PC-3 (cell line): ENCODE results near the gene PROSER2. TPM values are rescaled to one million over a fixed set of nuclear protein-coding genes. Genes with fewer than 3 reads are reported as not detected.
A peak's percentile ranks its signal among the peaks of the same experiment; 100 is the strongest.

ENCODE experiments used
- ATAC-seq: fragments of 200-7000 bp; cut with Tn5 transposase; 2 replicates; pipeline ENCODE4 v1.9.1; 2020; ENCODE audit warnings: mild to moderate bottlenecking, moderate library complexity
- BruUV-seq: library from RNA; stranded (reverse); fragments of 400-500 nt; replicated peaks from 2 replicates; lab custom pipeline; 2021; lab: Mats Ljungman, UMichigan
- CTCF ChIA-PET: fragments of 300-600 bp; sonication (Branson Sonifier 250); formaldehyde crosslinking; loops from one replicate; lab custom pipeline; 2022; ENCODE audit warnings: antibody characterized with exemption; lab: Charles Lee
- POLR2A ChIA-PET: fragments of 300-600 bp; sonication (Branson Sonifier 250); formaldehyde crosslinking; loops from one replicate; lab custom pipeline; 2022; ENCODE audit warnings: antibody characterized with exemption; ENCODE audit not compliant: unreplicated experiment; lab: Charles Lee
- DNase-seq: peaks from one replicate; pipeline ENCODE4 v3.0.0-alpha.2; 2015
- H2AFZ ChIP-seq: fragments of 300-600 bp; sonication (generic); 2 replicates; pipeline ENCODE4 v1.6.0; 2016; ENCODE audit warnings: antibody characterized with exemption, low read length
- H3F3A ChIP-seq: fragments of 300-600 bp; sonication (generic); one replicate; pipeline ENCODE4 v1.6.0; 2017; ENCODE audit warnings: antibody characterized with exemption, low read length, control low read depth, mild to moderate bottlenecking; ENCODE audit not compliant: unreplicated experiment
- H3K27ac ChIP-seq: fragments of 300-600 bp; sonication (generic); 2 replicates; pipeline ENCODE4 v1.5.1; 2016; ENCODE audit warnings: mild to moderate bottlenecking, low read length
- H3K27me3 ChIP-seq: fragments of 300-600 bp; sonication (generic); 2 replicates; pipeline ENCODE4 v1.6.1; 2016; ENCODE audit warnings: low read length, mixed read lengths
- H3K36me3 ChIP-seq: fragments of 300-600 bp; sonication (generic); 2 replicates; pipeline ENCODE4 v1.6.1; 2016; ENCODE audit warnings: low read depth, mixed run types, low read length, mixed read lengths
- H3K4me1 ChIP-seq: fragments of 300-600 bp; sonication (generic); 2 replicates; pipeline ENCODE4 v1.5.1; 2016; ENCODE audit warnings: low read length; ENCODE audit not compliant: insufficient read depth
- H3K4me2 ChIP-seq: fragments of 300-600 bp; sonication (generic); 2 replicates; pipeline ENCODE4 v1.6.0; 2016; ENCODE audit warnings: low read length
- H3K4me3 ChIP-seq: fragments of 300-600 bp; sonication (generic); 2 replicates; pipeline ENCODE4 v1.5.1; 2016; ENCODE audit warnings: mild to moderate bottlenecking, low read length, mixed read lengths
- H3K79me2 ChIP-seq: fragments of 300-600 bp; sonication (generic); 2 replicates; pipeline ENCODE4 v1.6.1; 2017; ENCODE audit warnings: low read length, mixed read lengths
- H3K9ac ChIP-seq: fragments of 300-600 bp; sonication (generic); 2 replicates; pipeline ENCODE4 v1.6.0; 2016; ENCODE audit warnings: mild to moderate bottlenecking, low read length
- H3K9me2 ChIP-seq: fragments of 300-600 bp; sonication (generic); replicated peaks from 2 replicates; pipeline ENCODE4 v1.6.1; 2016; ENCODE audit warnings: mixed run types, low read length, mixed read lengths
- H3K9me3 ChIP-seq: fragments of 300-600 bp; sonication (generic); 2 replicates; pipeline ENCODE4 v1.6.1; 2016; ENCODE audit warnings: low read length, mixed read lengths
- H4K20me1 ChIP-seq: fragments of 300-600 bp; sonication (generic); 2 replicates; pipeline ENCODE4 v1.6.1; 2016; ENCODE audit warnings: low read length, mixed read lengths
- EZH2 ChIP-seq: fragments of 300-600 bp; sonication (generic); IDR thresholded peaks from one replicate; pipeline ENCODE4 v1.6.1; 2017; ENCODE audit warnings: antibody characterized with exemption, mild to moderate bottlenecking, low read length; ENCODE audit not compliant: unreplicated experiment
- EZH2phosphoT487 ChIP-seq: fragments of 300-600 bp; sonication (generic); IDR thresholded peaks from 2 replicates; pipeline ENCODE4 v1.6.1; 2018; ENCODE audit warnings: mild to moderate bottlenecking, antibody characterized with exemption, low read length, borderline replicate concordance
- intact Hi-C: fragments of 100-400 bp; cut with micrococcal nuclease; formaldehyde crosslinking; loops from 2 replicates; pipeline ENCODE4 v1.9.0; 2023
- total RNA-seq: library from RNA; depleted of rRNA; stranded (reverse); fragments of >200 nt; gene quantifications from 2 replicates; pipeline ENCODE4 v1.2.3, GENCODE V29; 2014
- TF ChIP-seq, protein P1 (sequence below): fragments of 300-600 bp; sonication (generic); conservative IDR thresholded peaks from 2 replicates; pipeline ENCODE4 v1.5.1; 2017; ENCODE audit warnings: antibody characterized with exemption, low read depth, mild to moderate bottlenecking, low read length

Gene PROSER2
- total RNA-seq, 1 experiment from 2014 or later = 52.5 TPM

DNA sequence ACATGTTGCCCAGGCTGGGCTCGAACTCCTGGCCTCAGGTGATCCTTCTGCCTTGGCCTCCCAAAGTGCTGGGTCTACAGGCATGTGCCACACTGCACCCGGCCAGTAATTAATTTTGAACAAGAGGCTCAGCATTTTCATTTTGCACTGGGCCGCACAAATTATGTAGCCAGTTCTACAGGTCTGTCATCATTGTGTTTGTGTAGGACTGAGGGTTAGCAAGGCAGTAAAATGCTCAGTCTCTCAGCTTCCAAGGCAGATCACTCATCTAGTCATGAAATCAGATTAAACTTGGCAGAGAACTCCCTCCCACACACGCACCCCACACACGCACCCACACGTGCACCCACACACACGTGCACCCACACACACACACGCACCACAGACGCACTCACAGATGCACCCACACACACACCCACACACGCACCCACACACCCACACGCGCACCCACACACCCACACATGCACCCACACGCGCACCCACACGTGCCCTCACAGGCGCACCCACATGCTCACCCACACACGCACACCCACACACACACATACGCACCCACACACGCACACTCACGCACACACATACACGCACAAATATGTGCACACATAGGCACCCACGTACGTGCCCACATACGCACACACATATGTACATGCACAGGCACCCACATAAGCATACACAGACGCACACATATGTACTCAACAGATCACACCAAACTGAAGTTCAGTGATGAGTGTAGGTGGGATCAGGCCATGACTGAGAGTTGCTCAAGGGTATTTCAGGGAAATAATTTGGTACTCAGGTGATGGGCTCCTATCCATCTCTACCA, 27.8 kb upstream of the PROSER2 start:
- ChIA-PET CTCF (no interaction called here), POLR2A (no interaction called here)
- Histone ChIP-seq H3K9me3 (no peaks in the 10 kb centered on the region), H3K4me3 (no peak overlapping the region), H3K36me3 (no peaks in the 10 kb centered on the region), H3K27ac (peak overlapping the region; percentile 89; the same call in 1 of the 2 replicates), H3K27me3 (no peaks in the 10 kb centered on the region), H3K79me2 (no peaks in the 10 kb centered on the region), H2AFZ (no peak overlapping the region), H4K20me1 (no peaks in the 10 kb centered on the region), H3K9me2 (no peaks in the 10 kb centered on the region), H3K9ac (no peak overlapping the region), H3K4me1 (peaks cover 15% of the 10 kb centered on the region), H3K4me2 (no peak overlapping the region), H3F3A (no peaks in the 10 kb centered on the region)
- ATAC-seq (no peak), DNase-seq (no peak)
- intact Hi-C loops = no loop called here
- BruUV-seq = no TSS peak
- TF ChIP-seq, protein P1, sequence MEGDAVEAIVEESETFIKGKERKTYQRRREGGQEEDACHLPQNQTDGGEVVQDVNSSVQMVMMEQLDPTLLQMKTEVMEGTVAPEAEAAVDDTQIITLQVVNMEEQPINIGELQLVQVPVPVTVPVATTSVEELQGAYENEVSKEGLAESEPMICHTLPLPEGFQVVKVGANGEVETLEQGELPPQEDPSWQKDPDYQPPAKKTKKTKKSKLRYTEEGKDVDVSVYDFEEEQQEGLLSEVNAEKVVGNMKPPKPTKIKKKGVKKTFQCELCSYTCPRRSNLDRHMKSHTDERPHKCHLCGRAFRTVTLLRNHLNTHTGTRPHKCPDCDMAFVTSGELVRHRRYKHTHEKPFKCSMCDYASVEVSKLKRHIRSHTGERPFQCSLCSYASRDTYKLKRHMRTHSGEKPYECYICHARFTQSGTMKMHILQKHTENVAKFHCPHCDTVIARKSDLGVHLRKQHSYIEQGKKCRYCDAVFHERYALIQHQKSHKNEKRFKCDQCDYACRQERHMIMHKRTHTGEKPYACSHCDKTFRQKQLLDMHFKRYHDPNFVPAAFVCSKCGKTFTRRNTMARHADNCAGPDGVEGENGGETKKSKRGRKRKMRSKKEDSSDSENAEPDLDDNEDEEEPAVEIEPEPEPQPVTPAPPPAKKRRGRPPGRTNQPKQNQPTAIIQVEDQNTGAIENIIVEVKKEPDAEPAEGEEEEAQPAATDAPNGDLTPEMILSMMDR = no peak
- TF ChIP-seq EZH2phosphoT487 (no peak), EZH2 (no peak)

DNA sequence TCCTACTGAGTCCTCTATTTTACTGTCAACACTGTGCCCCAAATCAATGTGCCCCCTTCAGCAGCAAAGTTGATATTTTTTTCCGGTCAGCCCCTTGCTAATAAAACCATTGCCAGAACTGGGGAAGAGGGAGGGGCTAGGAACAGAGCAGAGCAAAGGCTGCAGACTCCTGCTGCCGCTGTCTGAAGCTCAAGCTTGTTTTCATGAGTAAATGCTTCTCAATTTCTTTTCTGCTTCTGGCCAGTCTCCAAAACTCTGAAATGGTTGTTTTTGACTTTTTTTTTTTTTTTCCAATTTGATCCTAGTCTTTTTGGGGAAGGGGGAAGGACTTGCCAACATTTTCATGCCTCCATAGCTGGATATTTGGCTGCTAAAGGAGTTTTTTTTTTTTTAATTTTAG, 26.7 kb upstream of the PROSER2 start:
- Histone ChIP-seq H3K9me2 (no peaks in the 10 kb centered on the region), H3K79me2 (no peaks in the 10 kb centered on the region), H3K27me3 (no peaks in the 10 kb centered on the region), H3K36me3 (no peaks in the 10 kb centered on the region), H4K20me1 (no peaks in the 10 kb centered on the region), H3K27ac (no peak overlapping the region), H3K9me3 (no peaks in the 10 kb centered on the region), H3K4me1 (peaks cover 15% of the 10 kb centered on the region), H3K9ac (no peak overlapping the region), H3K4me3 (no peak overlapping the region), H3K4me2 (no peak overlapping the region), H3F3A (no peaks in the 10 kb centered on the region), H2AFZ (no peak overlapping the region)
- ChIA-PET POLR2A (no interaction called here), CTCF (interaction anchor here (0.7 kb wide), 1 partner anchor 188 kb away, joined by 8 read pairs; no protein-coding TSS in a partner anchor)
- ATAC-seq (no peak), DNase-seq (no peak)
- no TSS peak for BruUV-seq
- intact Hi-C loops = no loop called here
- no peak for TF ChIP-seq EZH2
- TF ChIP-seq, protein P1 = no peak
- TF ChIP-seq EZH2phosphoT487 = no peak

DNA sequence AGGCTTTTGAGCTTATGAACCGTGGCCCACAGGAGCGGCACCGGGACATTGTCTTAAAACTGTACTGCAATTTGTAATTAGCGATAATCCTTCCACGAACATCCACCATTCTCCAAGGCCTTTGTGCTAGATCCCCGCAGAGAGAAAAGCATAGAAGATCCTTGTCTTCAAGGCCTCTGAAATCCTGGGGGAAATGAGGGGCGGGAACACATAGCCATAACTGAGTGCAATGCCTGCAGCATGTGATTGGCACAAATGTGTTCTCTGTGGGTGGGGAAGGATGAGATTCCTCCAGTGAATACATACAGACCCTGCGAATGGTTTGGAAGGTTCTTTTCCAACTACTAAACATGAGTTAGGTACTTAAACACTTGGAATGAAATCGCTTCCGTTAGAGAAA, 25.9 kb upstream of the PROSER2 start:
- no TSS peak for BruUV-seq
- intact Hi-C loops = no loop called here
- CTCF ChIA-PET = no interaction called here

More for the DNA sequence above, 25.9 kb upstream of the PROSER2 start:
- no peaks in the 10 kb centered on the region for H3K9me3 ChIP-seq
- no peak overlapping the region for H3K27ac ChIP-seq
- TF ChIP-seq EZH2 = no peak
- TF ChIP-seq EZH2phosphoT487 = no peak
- H2AFZ ChIP-seq = no peak overlapping the region
- peaks cover 15% of the 10 kb centered on the region for H3K4me1 ChIP-seq
- no peaks in the 10 kb centered on the region for H3K79me2 ChIP-seq
- H3K4me2 ChIP-seq = no peak overlapping the region
- DNase-seq (no peak), ATAC-seq (no peak)
- no peaks in the 10 kb centered on the region for H3K36me3 ChIP-seq
- H3K27me3 ChIP-seq = no peaks in the 10 kb centered on the region
- H3F3A ChIP-seq = no peaks in the 10 kb centered on the region
- H4K20me1 ChIP-seq = no peaks in the 10 kb centered on the region
- no peaks in the 10 kb centered on the region for H3K9me2 ChIP-seq
- POLR2A ChIA-PET = no interaction called here
- no peak overlapping the region for H3K9ac ChIP-seq
- H3K4me3 ChIP-seq = no peak overlapping the region
